GM12878 (cell line): ENCODE measurements around the gene TFCP2. TPM values are rescaled to one million over a fixed set of nuclear protein-coding genes. Genes with fewer than 3 reads are reported as not detected.

ENCODE experiments used
- ATAC-seq: fragments of 200-7000 bp; cut with Tn5 transposase; 3 replicates; pipeline ENCODE4 v1.9.1; 2020; ENCODE audit warnings: mild to moderate bottlenecking, moderate library complexity
- BruUV-seq: library from RNA; stranded (reverse); fragments of 400-500 nt; replicated peaks from 2 replicates; lab custom pipeline; 2021; lab: Mats Ljungman, UMichigan
- CTCF ChIA-PET: fragments of 300-600 bp; sonication (Branson Sonifier 250); formaldehyde crosslinking; extraction: SDS; loops from one replicate; lab custom pipeline; 2021; ENCODE audit warnings: inconsistent platforms; lab: Yijun Ruan, JAX
- POLR2A ChIA-PET: fragments of 350-600 bp; formaldehyde crosslinking; extraction: SDS; loops from one replicate; lab custom pipeline; 2021; ENCODE audit warnings: inconsistent platforms; lab: Charles Lee
- RAD21 ChIA-PET: fragments of 300-600 bp; sonication (Branson Sonifier 250); formaldehyde crosslinking; loops from one replicate; lab custom pipeline; 2023; ENCODE audit warnings: antibody characterized with exemption; ENCODE audit not compliant: unreplicated experiment; lab: Charles Lee
- SMC1A ChIA-PET: fragments of 300-600 bp; sonication (Branson Sonifier 250); formaldehyde crosslinking; loops from one replicate; lab custom pipeline; 2023; ENCODE audit not compliant: unreplicated experiment, uncharacterized antibody; lab: Charles Lee
- DNase-seq: peaks from one replicate; pipeline ENCODE4 v3.0.0-alpha.2; 2011; ENCODE audit warnings: low read depth, low spot score
- FAIRE-seq: peaks from 3 replicates; lab custom pipeline; 2011; peaks lifted over from hg19 to GRCh38; lab: Jason Lieb, UNC
- H2AFZ ChIP-seq: 2 replicates; pipeline ENCODE4 v1.6.0; 2011; ENCODE audit warnings: low read depth, low read length, control low read depth; ENCODE audit not compliant: control insufficient read depth
- H3K27ac ChIP-seq: 2 replicates; pipeline ENCODE4 v1.5.1; 2011; ENCODE audit warnings: control low read depth; ENCODE audit not compliant: control insufficient read depth, insufficient read depth
- H3K27me3 ChIP-seq, 2 experiments: replicated peaks in 1 of 2; 2 replicates each; pipeline versions ENCODE4 v1.6.0 to v1.6.1; 2011; ENCODE audit warnings: low read length in 1 of 2; ENCODE audit not compliant: control insufficient read depth in 2 of 2, insufficient read depth in 2 of 2
- H3K36me3 ChIP-seq, 2 experiments: 2 replicates each; pipeline ENCODE4 v1.5.1; 2011; ENCODE audit warnings: low read length in 1 of 2; ENCODE audit not compliant: control insufficient read depth in 2 of 2, insufficient read depth in 2 of 2
- H3K4me1 ChIP-seq: 2 replicates; pipeline ENCODE4 v1.6.1; 2011; ENCODE audit warnings: mild to moderate bottlenecking, low read length, moderate library complexity, mixed read lengths; ENCODE audit not compliant: control insufficient read depth, insufficient read depth
- H3K4me2 ChIP-seq: 2 replicates; pipeline ENCODE4 v1.6.0; 2011; ENCODE audit warnings: control low read depth; ENCODE audit not compliant: control insufficient read depth, insufficient read depth
- H3K4me3 ChIP-seq: fragments of 200-600 bp; sonication (generic); 2 replicates; pipeline ENCODE4 v1.5.1; 2016
- H3K79me2 ChIP-seq: 2 replicates; pipeline ENCODE4 v1.6.0; 2011; ENCODE audit warnings: low read length; ENCODE audit not compliant: control insufficient read depth, insufficient read depth
- H3K9ac ChIP-seq: 2 replicates; pipeline ENCODE4 v1.8.0; 2011; ENCODE audit warnings: low read length, control low read depth, mixed read lengths; ENCODE audit not compliant: control insufficient read depth, insufficient read depth
- H3K9me3 ChIP-seq: replicated peaks from 3 replicates; pipeline ENCODE4 v1.5.1; 2011; ENCODE audit warnings: mild to moderate bottlenecking, low read length; ENCODE audit not compliant: control insufficient read depth, insufficient read depth
- H4K20me1 ChIP-seq: 2 replicates; pipeline ENCODE4 v1.6.0; 2011; ENCODE audit not compliant: control insufficient read depth, insufficient read depth
- CHD2 ChIP-seq: IDR thresholded peaks from 2 replicates; pipeline ENCODE4 v1.6.1; 2011; ENCODE audit warnings: low read depth, low read length, improper control_type of control experiment, borderline replicate concordance
- EP300 ChIP-seq, 2 experiments: fragments of 150-350 bp in 1 of 2; IDR thresholded peaks; 2 replicates each; pipeline ENCODE4 v1.6.1; 2011 to 2012; ENCODE audit warnings: low read depth in 2 of 2, low read length in 2 of 2, borderline replicate concordance in 1 of 2, improper control_type of control experiment in 1 of 2, inconsistent platforms in 1 of 2; ENCODE audit not compliant: control insufficient read depth in 1 of 2
- IRF4 ChIP-seq: IDR thresholded peaks from 2 replicates; pipeline ENCODE4 v1.6.1; 2011; ENCODE audit warnings: low read depth, low read length
- JUNB ChIP-seq: IDR thresholded peaks from 2 replicates; pipeline ENCODE4 v1.6.1; 2016; ENCODE audit warnings: antibody characterized with exemption, mild to moderate bottlenecking
- LARP7 ChIP-seq: fragments of 450-650 bp; IDR thresholded peaks from 2 replicates; pipeline ENCODE4 v1.6.1; 2017; ENCODE audit warnings: mild to moderate bottlenecking
- MAX ChIP-seq: IDR thresholded peaks from 2 replicates; pipeline ENCODE4 v1.6.1; 2012; ENCODE audit warnings: low read depth, low read length, improper control_type of control experiment
- MEF2A ChIP-seq: IDR thresholded peaks from 2 replicates; pipeline ENCODE4 v1.6.1; 2011; ENCODE audit warnings: low read depth, mild to moderate bottlenecking, low read length, moderate library complexity; ENCODE audit not compliant: insufficient read depth
- MEF2B ChIP-seq: fragments of 450-650 bp; IDR thresholded peaks from 2 replicates; pipeline ENCODE4 v1.6.1; 2018; ENCODE audit warnings: mild to moderate bottlenecking, moderate library complexity; ENCODE audit not compliant: partially characterized antibody, poor library complexity, severe bottlenecking
- NBN ChIP-seq: fragments of 450-650 bp; IDR thresholded peaks from 2 replicates; pipeline ENCODE4 v1.6.1; 2016
- NFIC ChIP-seq: IDR thresholded peaks from 2 replicates; pipeline ENCODE4 v1.6.1; 2012; ENCODE audit warnings: low read depth, mild to moderate bottlenecking, inconsistent platforms, low read length, moderate library complexity
- PAX5 ChIP-seq: IDR thresholded peaks from 2 replicates; pipeline ENCODE4 v1.6.1; 2011; ENCODE audit warnings: low read depth, low read length, borderline replicate concordance
- PBX3 ChIP-seq: IDR thresholded peaks from 2 replicates; pipeline ENCODE4 v1.6.1; 2011; ENCODE audit warnings: mild to moderate bottlenecking, low read depth, low read length, moderate library complexity; ENCODE audit not compliant: insufficient replicate concordance
- POLR2AphosphoS5 ChIP-seq: IDR thresholded peaks from 2 replicates; pipeline ENCODE4 v1.6.1; 2011; ENCODE audit warnings: mild to moderate bottlenecking, low read length, inconsistent platforms
- SREBF1 ChIP-seq: IDR thresholded peaks from 2 replicates; pipeline ENCODE4 v1.6.1; 2012; ENCODE audit warnings: mild to moderate bottlenecking, low read length
- STAT1 ChIP-seq: fragments of 450-650 bp; conservative IDR thresholded peaks from 2 replicates; pipeline ENCODE4 v1.6.1; 2014; ENCODE audit warnings: antibody characterized with exemption, mild to moderate bottlenecking
- TAF1 ChIP-seq: IDR thresholded peaks from 2 replicates; pipeline ENCODE4 v1.6.1; 2011; ENCODE audit warnings: mild to moderate bottlenecking, low read depth, low read length, borderline replicate concordance
- ZNF24 ChIP-seq: fragments of 450-650 bp; IDR thresholded peaks from 2 replicates; pipeline ENCODE4 v1.6.1; 2017; ENCODE audit warnings: antibody characterized with exemption, mild to moderate bottlenecking
- WGBS: methylation state at CpG from one replicate; pipeline ENCODE4 v1.1.6; 2016; ENCODE audit warnings: low lambda C conversion rate; ENCODE audit not compliant: insufficient replicate concordance, insufficient coverage; ENCODE audit errors: missing lambda C conversion rate; 5-methylcytosine and 5-hydroxymethylcytosine counted together
- in situ Hi-C: fragments of 300-500 bp; cut with MboI; formaldehyde crosslinking; loops from 9 replicates; pipeline ENCODE4 v1.14.3; 2018; ENCODE audit warnings: mixed read lengths
- intact Hi-C: fragments of 100-400 bp; cut with micrococcal nuclease; formaldehyde crosslinking; loops from one replicate; pipeline ENCODE4 v1.14.2; 2022; ENCODE audit not compliant: unreplicated experiment
- polyA plus RNA-seq, 11 experiments: library from polyadenylated mRNA; depleted of rRNA in 4 of 11; unstranded in 6 of 11; stranded (reverse) in 5 of 11; fragments of >200 nt; fragmentation: Nextera tagmentation in 4 of 11; fragmentation: Illumina TruSeq in 1 of 11; extraction: Ambion mirVana in 4 of 11; extraction: Trizol in 1 of 11; gene quantifications; 1 replicate in 1 of 11; 2 replicates in 10 of 11; pipeline versions ENCODE4 v1.2.1 to v1.2.3, GENCODE V29; 2011 to 2016; ENCODE audit warnings: inconsistent platforms in 2 of 11, missing spikeins in 2 of 11, low read depth in 1 of 11
- total RNA-seq, 4 experiments: library from RNA; depleted of rRNA in 3 of 4; stranded (reverse); fragments of >200 nt in 3 of 4; fragmentation: Illumina TruSeq in 1 of 4; extraction: Trizol in 1 of 4; gene quantifications; 2 replicates each; pipeline versions ENCODE4 v1.2.1 to v1.2.3, GENCODE V29; 2013 to 2021

The TFCP2 gene
- total and polyA plus RNA-seq, 10 of the 15 experiments (the other 5 are each of a cell fraction or from before 2014, with no cell fraction given), result 5.8 to 29.7 (median 14.2) TPM

GRCh38 chr12:51090705-51091229 is 82.2 kb downstream of the TFCP2 start:
- no peak overlapping the region for H2AFZ ChIP-seq
- CTCF ChIA-PET, result no interaction called here
- POLR2A ChIA-PET, result no interaction called here
- no peak overlapping the region for H3K4me3 ChIP-seq
- H3K27ac ChIP-seq, result no peak overlapping the region
- no peaks in the 10 kb centered on the region for H3K27me3 ChIP-seq
- H3K9ac ChIP-seq, result no peak overlapping the region
- H4K20me1 ChIP-seq, result no peaks in the 10 kb centered on the region
- RAD21 ChIA-PET, result no interaction called here
- peaks cover 9% of the 10 kb centered on the region; the same call in 1 of the 2 replicates for H3K4me1 ChIP-seq
- DNase-seq (no peak), ATAC-seq (no peak), FAIRE-seq (no peak)
- intact Hi-C loops (no loop called here), in situ Hi-C loops (no loop called here)
- no TSS peak for BruUV-seq
- SMC1A ChIA-PET, result interaction anchor here (0.9 kb wide), 1 partner anchor 85 kb away, joined by 3 read pairs; no protein-coding TSS in a partner anchor
- no peaks in the 10 kb centered on the region for H3K79me2 ChIP-seq
- H3K4me2 ChIP-seq, result no peak overlapping the region
- no peak for TF ChIP-seq CHD2
- TF ChIP-seq SREBF1, result no peak
- no peak for TF ChIP-seq NFIC
- no peak for TF ChIP-seq JUNB
- H3K36me3 ChIP-seq, result peaks cover 1 to 9% of the 10 kb centered on the region in 2 experiments; a peak in 3 of 4 replicates
- WGBS, result 92% methylated on average over 9 of the region's 10 CpGs
- no peaks in the 10 kb centered on the region for H3K9me3 ChIP-seq

- intact Hi-C loops, result no loop called here
- Histone ChIP-seq H3K27ac (peak overlapping the region; percentile 48; the same call in 1 of the 2 replicates), H3K4me3 (no peak overlapping the region; the same call in 1 of the 2 replicates), H3K4me2 (peak overlapping the region; percentile 35), H4K20me1 (no peaks in the 10 kb centered on the region), H3K9ac (no peak overlapping the region; the same call in 1 of the 2 replicates), H3K36me3 (no peaks in the 10 kb centered on the region; a peak in 2 of 4 replicates), H2AFZ (no peak overlapping the region), H3K9me3 (no peaks in the 10 kb centered on the region), H3K79me2 (no peaks in the 10 kb centered on the region; the same call in 1 of the 2 replicates), H3K4me1 (peaks cover 9% of the 10 kb centered on the region; the same call in 1 of the 2 replicates), H3K27me3 (no peaks in the 10 kb centered on the region)
- no TSS peak for BruUV-seq
- POLR2A ChIA-PET, result no interaction called here
- in situ Hi-C loops, result no loop called here
- DNase-seq, result peak; percentile 40
- SMC1A ChIA-PET, result no interaction called here
- CTCF ChIA-PET, result interaction anchor here (0.6 to 1.0 kb wide), 2 partner anchors 41 to 323 kb away, joined by 3 read pairs; no protein-coding TSS in a partner anchor
- RAD21 ChIA-PET, result interaction anchor here (0.9 kb wide), 1 partner anchor 265 kb away, joined by 3 read pairs; no protein-coding TSS in a partner anchor
- WGBS, result 6% methylated on average over 3 of the region's 3 CpGs
- no peak for FAIRE-seq
- peak; percentile 54 for ATAC-seq
- 0 out of 2 replicates have a peak, but pooled peaks have one; percentile 22 for TF ChIP-seq MEF2A
- TF ChIP-seq MAX, result no peak
- TF ChIP-seq POLR2AphosphoS5, result no peak
- TF ChIP-seq MEF2B, result no peak
- TF ChIP-seq TAF1, result no peak
- TF ChIP-seq PAX5, result no peak
- TF ChIP-seq ZNF24, result no peak
- no peak for TF ChIP-seq LARP7
- no peak for TF ChIP-seq EP300 (IDR thresholded peaks at IDR 0.05; ENCODE audit: borderline replicate concordance in 1 of 2, control insufficient read depth in 1 of 2, low read depth in 2 of 2, low read length in 2 of 2)
- no peak for TF ChIP-seq STAT1
- 0 out of 2 replicates have a peak, but pooled peaks have one; percentile 41 for TF ChIP-seq NBN
- TF ChIP-seq PBX3, result no peak
- TF ChIP-seq NFIC, result peak; percentile 48; the same call in 1 of the 2 replicates
- 0 out of 2 replicates have a peak, but pooled peaks have one; percentile 23 for TF ChIP-seq IRF4
These were observed 85.1 kb downstream of the TFCP2 start for GRCh38 chr12:51087818-51088217.
